Neural crest cell (in vitro differentiated cells): Measurements from ENCODE around the gene CD22. TPM values are rescaled to one million over a fixed set of nuclear protein-coding genes. Genes with fewer than 3 reads are reported as not detected.

Source experiments
- DNase-seq: peaks from one replicate; pipeline ENCODE4 v3.0.0; 2021; ENCODE audit warnings: low read depth, mixed read lengths, low spot score
- H3K27ac Mint-ChIP-seq: one replicate; pipeline ENCODE4 v1.8.0; 2021; ENCODE audit warnings: mild to moderate bottlenecking, mixed read lengths; ENCODE audit not compliant: unreplicated experiment
- H3K27me3 Mint-ChIP-seq: 2 replicates; pipeline ENCODE4 v1.8.0; 2021; ENCODE audit warnings: low read depth, mild to moderate bottlenecking, mixed read lengths
- H3K36me3 Mint-ChIP-seq: 2 replicates; pipeline ENCODE4 v1.8.0; 2021; ENCODE audit warnings: low read depth, mild to moderate bottlenecking, mixed read lengths
- H3K4me1 Mint-ChIP-seq: 2 replicates; pipeline ENCODE4 v1.8.0; 2021; ENCODE audit warnings: mixed read lengths
- H3K4me3 Mint-ChIP-seq: one replicate; pipeline ENCODE4 v1.8.0; 2021; ENCODE audit warnings: mild to moderate bottlenecking, mixed read lengths
- H3K9me3 Mint-ChIP-seq: 2 replicates; pipeline ENCODE4 v1.8.0; 2021; ENCODE audit warnings: mixed read lengths
- CTCF ChIP-seq: fragments of 200-600 bp; sonication (generic); conservative IDR thresholded peaks from 2 replicates; pipeline ENCODE4 v1.5.0; 2021; ENCODE audit warnings: antibody characterized with exemption, mild to moderate bottlenecking
- total RNA-seq: library from RNA; stranded (reverse); gene quantifications from 2 replicates; pipeline ENCODE4 v1.2.1, GENCODE V29; 2021

The CD22 gene
- total RNA-seq, 1 donor from 2014 or later = not detected

- Mint-ChIP-seq H3K4me1 (no peaks in the 10 kb centered on the region), H3K9me3 (no peaks in the 10 kb centered on the region), H3K27ac (peak overlapping the region; percentile 35)
These were observed 38.4 kb upstream of the CD22 start for GRCh38 chr19:35290381-35291127.

GRCh38 chr19:35291259-35291658, 37.7 kb upstream of the CD22 start:
- peaks cover 9% of the 10 kb centered on the region for H3K27me3 Mint-ChIP-seq
- DNase-seq = no peak
- H3K9me3 Mint-ChIP-seq = no peaks in the 10 kb centered on the region
- H3K36me3 Mint-ChIP-seq = no peaks in the 10 kb centered on the region
- no peaks in the 10 kb centered on the region for H3K4me1 Mint-ChIP-seq
- peak overlapping the region; percentile 94 for H3K27ac Mint-ChIP-seq
- no peak overlapping the region for H3K4me3 Mint-ChIP-seq
- no peak for TF ChIP-seq CTCF

More at GRCh38 chr19:35290381-35291127, 38.4 kb upstream of the CD22 start:
- Mint-ChIP-seq H3K27me3 (peaks cover 9% of the 10 kb centered on the region), H3K4me3 (no peak overlapping the region), H3K36me3 (no peaks in the 10 kb centered on the region)
- DNase-seq = no peak
- no peak for TF ChIP-seq CTCF

GRCh38 chr19:35291916-35292315, 37.1 kb upstream of the CD22 start, which contains the start of gene MAG:
Gene MAG, plus strand, starts transcription at chr19:35292161. Its CDS starts 3,248 bp downstream, at chr19:35295409.
- no peak for DNase-seq
- H3K27ac Mint-ChIP-seq = peak within 1 kb of the TSS; percentile 94
- H3K9me3 Mint-ChIP-seq = no peaks in the 10 kb centered on the region
- peaks cover 9% of the 10 kb centered on the region for H3K27me3 Mint-ChIP-seq
- H3K36me3 Mint-ChIP-seq = no peaks in the 10 kb centered on the region
- no peaks in the 10 kb centered on the region for H3K4me1 Mint-ChIP-seq
- no peak for TF ChIP-seq CTCF
- H3K4me3 Mint-ChIP-seq = no peak within 1 kb of the TSS

- H3K4me3 Mint-ChIP-seq = no peak overlapping the region
- H3K36me3 Mint-ChIP-seq = no peaks in the 10 kb centered on the region
- no peaks in the 10 kb centered on the region for H3K9me3 Mint-ChIP-seq
- H3K27me3 Mint-ChIP-seq = peaks cover 9% of the 10 kb centered on the region
- no peak for TF ChIP-seq CTCF
- H3K4me1 Mint-ChIP-seq = no peaks in the 10 kb centered on the region
- H3K27ac Mint-ChIP-seq = no peak overlapping the region
- no peak for DNase-seq
These were observed 36.3 kb upstream of the CD22 start for GRCh38 chr19:35292421-35293362.

GRCh38 chr19:35293363-35293739, 35.6 kb upstream of the CD22 start:
- Mint-ChIP-seq H3K4me3 (no peak overlapping the region), H3K9me3 (no peaks in the 10 kb centered on the region), H3K36me3 (no peaks in the 10 kb centered on the region), H3K27ac (no peak overlapping the region), H3K27me3 (peaks cover 9% of the 10 kb centered on the region), H3K4me1 (no peaks in the 10 kb centered on the region)
- TF ChIP-seq CTCF = no peak
- DNase-seq = no peak
